Measurements from ENCODE around the gene AGAP1. TPM values are rescaled to one million over a fixed set of nuclear protein-coding genes. Genes with fewer than 3 reads are reported as not detected.

AGAP1 gene
- total RNA-seq, 1 donor from 2014 or later: 43.8 TPM

- Mint-ChIP-seq H3K36me3 (ENCODE audit: unreplicated experiment) (no peaks in the 10 kb centered on the region), H3K4me3 (ENCODE audit: unreplicated experiment) (no peak overlapping the region)
Measured at GRCh38 chr2:235507928-235508327, 14.1 kb downstream of the AGAP1 start.

GRCh38 chr2:235508371-235509160, 14.7 kb downstream of the AGAP1 start:
- no peaks in the 10 kb centered on the region for H3K36me3 Mint-ChIP-seq (ENCODE audit: unreplicated experiment)
- no peak overlapping the region for H3K4me3 Mint-ChIP-seq (ENCODE audit: unreplicated experiment)
- no peak for TF ChIP-seq CTCF (IDR thresholded peaks at IDR 0.05)

More at GRCh38 chr2:235507928-235508327, 14.1 kb downstream of the AGAP1 start:
- Mint-ChIP-seq H3K27me3 (ENCODE audit: unreplicated experiment) (no peaks in the 10 kb centered on the region), H3K27ac (ENCODE audit: unreplicated experiment) (no peak overlapping the region), H3K4me1 (ENCODE audit: unreplicated experiment) (peaks cover 39% of the 10 kb centered on the region), H3K9me3 (ENCODE audit: unreplicated experiment) (no peaks in the 10 kb centered on the region)
- no peak for DNase-seq (ENCODE audit: extremely low spot score, unreplicated experiment)
- TF ChIP-seq CTCF (IDR thresholded peaks at IDR 0.05): no peak

GRCh38 chr2:235510318-235510717, 16.5 kb downstream of the AGAP1 start:
- Mint-ChIP-seq H3K27me3 (ENCODE audit: unreplicated experiment) (no peaks in the 10 kb centered on the region), H3K4me1 (ENCODE audit: unreplicated experiment) (peaks cover 35% of the 10 kb centered on the region), H3K4me3 (ENCODE audit: unreplicated experiment) (no peak overlapping the region), H3K9me3 (ENCODE audit: unreplicated experiment) (no peaks in the 10 kb centered on the region), H3K36me3 (ENCODE audit: unreplicated experiment) (no peaks in the 10 kb centered on the region), H3K27ac (ENCODE audit: unreplicated experiment) (no peak overlapping the region)
- TF ChIP-seq CTCF (IDR thresholded peaks at IDR 0.05): no peak
- DNase-seq (ENCODE audit: extremely low spot score, unreplicated experiment): no peak

More at GRCh38 chr2:235508371-235509160, 14.7 kb downstream of the AGAP1 start:
- no peak for DNase-seq (ENCODE audit: extremely low spot score, unreplicated experiment)
- no peaks in the 10 kb centered on the region for H3K9me3 Mint-ChIP-seq (ENCODE audit: unreplicated experiment)
- H3K27me3 Mint-ChIP-seq (ENCODE audit: unreplicated experiment): no peaks in the 10 kb centered on the region
- peaks cover 37% of the 10 kb centered on the region for H3K4me1 Mint-ChIP-seq (ENCODE audit: unreplicated experiment)
- no peak overlapping the region for H3K27ac Mint-ChIP-seq (ENCODE audit: unreplicated experiment)

- no peak for TF ChIP-seq CTCF (IDR thresholded peaks at IDR 0.05)
- no peak for DNase-seq (ENCODE audit: extremely low spot score, unreplicated experiment)
- Mint-ChIP-seq H3K9me3 (ENCODE audit: unreplicated experiment) (no peaks in the 10 kb centered on the region), H3K27me3 (ENCODE audit: unreplicated experiment) (no peaks in the 10 kb centered on the region), H3K27ac (ENCODE audit: unreplicated experiment) (peak overlapping the region; percentile 4), H3K4me1 (ENCODE audit: unreplicated experiment) (peaks cover 35% of the 10 kb centered on the region), H3K36me3 (ENCODE audit: unreplicated experiment) (no peaks in the 10 kb centered on the region), H3K4me3 (ENCODE audit: unreplicated experiment) (no peak overlapping the region)
Measured at GRCh38 chr2:235511187-235511661, 17.4 kb downstream of the AGAP1 start.

Data from osteocyte (in vitro differentiated cells).